GM12878 (cell line): ENCODE results near the gene DENND1A. TPM values are rescaled to one million over a fixed set of nuclear protein-coding genes. Genes with fewer than 3 reads are reported as not detected.

Source experiments
- ATAC-seq: fragments of 200-7000 bp; cut with Tn5 transposase; 3 replicates; pipeline ENCODE4 v1.9.1; 2020; ENCODE audit warnings: mild to moderate bottlenecking, moderate library complexity
- BruUV-seq: library from RNA; stranded (reverse); fragments of 400-500 nt; replicated peaks from 2 replicates; lab custom pipeline; 2021; lab: Mats Ljungman, UMichigan
- CTCF ChIA-PET: fragments of 300-600 bp; sonication (Branson Sonifier 250); formaldehyde crosslinking; extraction: SDS; loops from one replicate; lab custom pipeline; 2021; ENCODE audit warnings: inconsistent platforms; lab: Yijun Ruan, JAX
- POLR2A ChIA-PET: fragments of 350-600 bp; formaldehyde crosslinking; extraction: SDS; loops from one replicate; lab custom pipeline; 2021; ENCODE audit warnings: inconsistent platforms; lab: Charles Lee
- RAD21 ChIA-PET: fragments of 300-600 bp; sonication (Branson Sonifier 250); formaldehyde crosslinking; loops from one replicate; lab custom pipeline; 2023; ENCODE audit warnings: antibody characterized with exemption; ENCODE audit not compliant: unreplicated experiment; lab: Charles Lee
- SMC1A ChIA-PET: fragments of 300-600 bp; sonication (Branson Sonifier 250); formaldehyde crosslinking; loops from one replicate; lab custom pipeline; 2023; ENCODE audit not compliant: unreplicated experiment, uncharacterized antibody; lab: Charles Lee
- DNase-seq: peaks from one replicate; pipeline ENCODE4 v3.0.0-alpha.2; 2011; ENCODE audit warnings: low read depth, low spot score
- FAIRE-seq: peaks from 3 replicates; lab custom pipeline; 2011; peaks lifted over from hg19 to GRCh38; lab: Jason Lieb, UNC
- H2AFZ ChIP-seq: 2 replicates; pipeline ENCODE4 v1.6.0; 2011; ENCODE audit warnings: low read depth, low read length, control low read depth; ENCODE audit not compliant: control insufficient read depth
- H3K27ac ChIP-seq: 2 replicates; pipeline ENCODE4 v1.5.1; 2011; ENCODE audit warnings: control low read depth; ENCODE audit not compliant: control insufficient read depth, insufficient read depth
- H3K27me3 ChIP-seq, 2 experiments: replicated peaks in 1 of 2; 2 replicates each; pipeline versions ENCODE4 v1.6.0 to v1.6.1; 2011; ENCODE audit warnings: low read length in 1 of 2; ENCODE audit not compliant: control insufficient read depth in 2 of 2, insufficient read depth in 2 of 2
- H3K36me3 ChIP-seq, 2 experiments: 2 replicates each; pipeline ENCODE4 v1.5.1; 2011; ENCODE audit warnings: low read length in 1 of 2; ENCODE audit not compliant: control insufficient read depth in 2 of 2, insufficient read depth in 2 of 2
- H3K4me1 ChIP-seq: 2 replicates; pipeline ENCODE4 v1.6.1; 2011; ENCODE audit warnings: mild to moderate bottlenecking, low read length, moderate library complexity, mixed read lengths; ENCODE audit not compliant: control insufficient read depth, insufficient read depth
- H3K4me2 ChIP-seq: 2 replicates; pipeline ENCODE4 v1.6.0; 2011; ENCODE audit warnings: control low read depth; ENCODE audit not compliant: control insufficient read depth, insufficient read depth
- H3K4me3 ChIP-seq: fragments of 200-600 bp; sonication (generic); 2 replicates; pipeline ENCODE4 v1.5.1; 2016
- H3K79me2 ChIP-seq: 2 replicates; pipeline ENCODE4 v1.6.0; 2011; ENCODE audit warnings: low read length; ENCODE audit not compliant: control insufficient read depth, insufficient read depth
- H3K9ac ChIP-seq: 2 replicates; pipeline ENCODE4 v1.8.0; 2011; ENCODE audit warnings: low read length, control low read depth, mixed read lengths; ENCODE audit not compliant: control insufficient read depth, insufficient read depth
- H3K9me3 ChIP-seq: replicated peaks from 3 replicates; pipeline ENCODE4 v1.5.1; 2011; ENCODE audit warnings: mild to moderate bottlenecking, low read length; ENCODE audit not compliant: control insufficient read depth, insufficient read depth
- H4K20me1 ChIP-seq: 2 replicates; pipeline ENCODE4 v1.6.0; 2011; ENCODE audit not compliant: control insufficient read depth, insufficient read depth
- ATF2 ChIP-seq: IDR thresholded peaks from 2 replicates; pipeline ENCODE4 v1.6.1; 2012; ENCODE audit warnings: low read length, inconsistent platforms
- ATF7 ChIP-seq: fragments of 450-650 bp; IDR thresholded peaks from 2 replicates; pipeline ENCODE4 v1.6.1; 2016; ENCODE audit warnings: low read depth, mild to moderate bottlenecking
- CHD4 ChIP-seq: fragments of 200-600 bp; sonication (generic); IDR thresholded peaks from 2 replicates; pipeline ENCODE4 v1.6.1; 2016; ENCODE audit warnings: mild to moderate bottlenecking
- DPF2 ChIP-seq: fragments of 450-650 bp; IDR thresholded peaks from 2 replicates; pipeline ENCODE4 v1.6.1; 2017; ENCODE audit warnings: mild to moderate bottlenecking
- EP300 ChIP-seq, 2 experiments: fragments of 150-350 bp in 1 of 2; IDR thresholded peaks; 2 replicates each; pipeline ENCODE4 v1.6.1; 2011 to 2012; ENCODE audit warnings: low read depth in 2 of 2, low read length in 2 of 2, borderline replicate concordance in 1 of 2, improper control_type of control experiment in 1 of 2, inconsistent platforms in 1 of 2; ENCODE audit not compliant: control insufficient read depth in 1 of 2
- GABPA ChIP-seq: IDR thresholded peaks from 2 replicates; pipeline ENCODE4 v1.6.1; 2014; ENCODE audit warnings: antibody characterized with exemption, low read depth, mild to moderate bottlenecking, inconsistent platforms
- GATAD2B ChIP-seq: fragments of 450-650 bp; conservative IDR thresholded peaks from 2 replicates; pipeline ENCODE4 v1.6.1; 2017; ENCODE audit warnings: low read depth, mild to moderate bottlenecking, moderate library complexity
- IKZF2 ChIP-seq, 2 experiments: fragments of 450-650 bp; IDR thresholded peaks; 2 replicates each; pipeline ENCODE4 v1.6.1; 2017; ENCODE audit warnings: mild to moderate bottlenecking in 2 of 2, moderate library complexity in 2 of 2
- MEF2B ChIP-seq: fragments of 450-650 bp; IDR thresholded peaks from 2 replicates; pipeline ENCODE4 v1.6.1; 2018; ENCODE audit warnings: mild to moderate bottlenecking, moderate library complexity; ENCODE audit not compliant: partially characterized antibody, poor library complexity, severe bottlenecking
- MTA2 ChIP-seq: fragments of 450-650 bp; IDR thresholded peaks from 2 replicates; pipeline ENCODE4 v1.6.1; 2016; ENCODE audit warnings: low read depth, mild to moderate bottlenecking, moderate library complexity
- NBN ChIP-seq: fragments of 450-650 bp; IDR thresholded peaks from 2 replicates; pipeline ENCODE4 v1.6.1; 2016
- POLR2A ChIP-seq: IDR thresholded peaks from 2 replicates; pipeline ENCODE4 v1.6.1; 2011; ENCODE audit warnings: low read depth, mild to moderate bottlenecking, low read length
- POLR2AphosphoS2 ChIP-seq: IDR thresholded peaks from 2 replicates; pipeline ENCODE4 v1.6.1; 2011; ENCODE audit warnings: low read depth, mild to moderate bottlenecking, low read length, improper control_type of control experiment, moderate library complexity
- RAD51 ChIP-seq: fragments of 450-650 bp; IDR thresholded peaks from 2 replicates; pipeline ENCODE4 v1.6.1; 2016; ENCODE audit warnings: moderate library complexity, mild to moderate bottlenecking, inconsistent platforms
- RELB ChIP-seq: fragments of 450-650 bp; IDR thresholded peaks from 2 replicates; pipeline ENCODE4 v1.6.1; 2017; ENCODE audit warnings: low read depth, mild to moderate bottlenecking, moderate library complexity
- SKIL ChIP-seq: fragments of 450-650 bp; IDR thresholded peaks from 2 replicates; pipeline ENCODE4 v1.6.1; 2017; ENCODE audit warnings: mild to moderate bottlenecking, low read depth, inconsistent platforms; ENCODE audit not compliant: poor library complexity, severe bottlenecking
- SMAD5 ChIP-seq: IDR thresholded peaks from 2 replicates; pipeline ENCODE4 v1.6.1; 2016; ENCODE audit warnings: antibody characterized with exemption, low read depth
- ZNF217 ChIP-seq: fragments of 450-650 bp; IDR thresholded peaks from 2 replicates; pipeline ENCODE4 v1.6.1; 2017; ENCODE audit warnings: antibody characterized with exemption, mild to moderate bottlenecking
- WGBS: methylation state at CpG from one replicate; pipeline ENCODE4 v1.1.6; 2016; ENCODE audit warnings: low lambda C conversion rate; ENCODE audit not compliant: insufficient replicate concordance, insufficient coverage; ENCODE audit errors: missing lambda C conversion rate; 5-methylcytosine and 5-hydroxymethylcytosine counted together
- in situ Hi-C: fragments of 300-500 bp; cut with MboI; formaldehyde crosslinking; loops from 9 replicates; pipeline ENCODE4 v1.14.3; 2018; ENCODE audit warnings: mixed read lengths
- intact Hi-C: fragments of 100-400 bp; cut with micrococcal nuclease; formaldehyde crosslinking; loops from one replicate; pipeline ENCODE4 v1.14.2; 2022; ENCODE audit not compliant: unreplicated experiment
- polyA plus RNA-seq, 11 experiments: library from polyadenylated mRNA; depleted of rRNA in 4 of 11; unstranded in 6 of 11; stranded (reverse) in 5 of 11; fragments of >200 nt; fragmentation: Nextera tagmentation in 4 of 11; fragmentation: Illumina TruSeq in 1 of 11; extraction: Ambion mirVana in 4 of 11; extraction: Trizol in 1 of 11; gene quantifications; 1 replicate in 1 of 11; 2 replicates in 10 of 11; pipeline versions ENCODE4 v1.2.1 to v1.2.3, GENCODE V29; 2011 to 2016; ENCODE audit warnings: inconsistent platforms in 2 of 11, missing spikeins in 2 of 11, low read depth in 1 of 11
- total RNA-seq, 4 experiments: library from RNA; depleted of rRNA in 3 of 4; stranded (reverse); fragments of >200 nt in 3 of 4; fragmentation: Illumina TruSeq in 1 of 4; extraction: Trizol in 1 of 4; gene quantifications; 2 replicates each; pipeline versions ENCODE4 v1.2.1 to v1.2.3, GENCODE V29; 2013 to 2021

Gene DENND1A
- total and polyA plus RNA-seq, 10 of the 15 experiments (the other 5 are each of a cell fraction or from before 2014, with no cell fraction given) = 14.1 to 48.6 (median 35.2) TPM

- Histone ChIP-seq H3K36me3 (peaks cover 0 to 1% of the 10 kb centered on the region in 2 experiments; a peak in 2 of 4 replicates), H3K9ac (no peak overlapping the region), H3K4me2 (no peak overlapping the region), H3K79me2 (no peaks in the 10 kb centered on the region), H3K4me1 (no peaks in the 10 kb centered on the region), H3K9me3 (peaks cover 20% of the 10 kb centered on the region), H3K27me3 (no peaks in the 10 kb centered on the region), H3K4me3 (no peak overlapping the region), H4K20me1 (no peaks in the 10 kb centered on the region), H2AFZ (no peak overlapping the region), H3K27ac (no peak overlapping the region)
- RAD21 ChIA-PET = interaction anchor here (3.1 kb wide), 1 partner anchor 24 kb away, joined by 15 read pairs; no protein-coding TSS in a partner anchor
- FAIRE-seq (no peak), DNase-seq (peak; percentile 72), ATAC-seq (peak; percentile 54)
- intact Hi-C loops (no loop called here), in situ Hi-C loops (no loop called here)
- 53% methylated on average over 8 of the region's 8 CpGs for WGBS
- SMC1A ChIA-PET = interaction anchor here (0.7 to 3.1 kb wide), 13 partner anchors 10 to 378 kb away, joined by 3 to 19 read pairs (median 5); no protein-coding TSS in a partner anchor
- POLR2A ChIA-PET = interaction anchor here (0.6 to 1.5 kb wide), 3 partner anchors 18 to 428 kb away, joined by 3 to 5 read pairs (median 3); no protein-coding TSS in a partner anchor
- CTCF ChIA-PET = interaction anchor here (1.1 to 1.4 kb wide), 2 partner anchors 21 to 210 kb away, joined by 3 to 4 read pairs; no protein-coding TSS in a partner anchor
- no TSS peak for BruUV-seq
- TF ChIP-seq POLR2AphosphoS2 = no peak
- TF ChIP-seq POLR2A = no peak
- peak; percentile 85 for TF ChIP-seq SKIL
- TF ChIP-seq IKZF2 (IDR thresholded peaks at IDR 0.05) = peak; percentile 75 to 84
- peak; percentile 97 for TF ChIP-seq MTA2
- peak; percentile 76 for TF ChIP-seq ATF7
- TF ChIP-seq CHD4 = no peak
- TF ChIP-seq RELB = peak; percentile 81
- no peak for TF ChIP-seq SMAD5
- peak; percentile 90 for TF ChIP-seq MEF2B
- 0 out of 2 replicates have a peak, but pooled peaks have one; percentile 44 for TF ChIP-seq GATAD2B
- peak; percentile 90 for TF ChIP-seq ZNF217
- no peak for TF ChIP-seq GABPA
- TF ChIP-seq ATF2 = no peak
- peak; percentile 63; the same call in 1 of the 2 replicates for TF ChIP-seq NBN
- peak; percentile 12; the same call in 1 of the 2 replicates for TF ChIP-seq RAD51
- TF ChIP-seq EP300 (IDR thresholded peaks at IDR 0.05; ENCODE audit: borderline replicate concordance in 1 of 2, control insufficient read depth in 1 of 2, low read depth in 2 of 2, low read length in 2 of 2) = peak in 1 of 2 experiments; percentile 70; a peak in 1 of 4 replicates
- 0 out of 2 replicates have a peak, but pooled peaks have one; percentile 31 for TF ChIP-seq DPF2
Measured at GRCh38 chr9:123662057-123662776, 267.7 kb downstream of the DENND1A start.
